Cardiac muscle cell (in vitro differentiated cells and primary cell): ENCODE results near the gene GPR146. TPM values are rescaled to one million over a fixed set of nuclear protein-coding genes. Genes with fewer than 3 reads are reported as not detected.

ENCODE experiments used
- DNase-seq, 2 donors: peaks; one replicate each; pipeline versions ENCODE4 v3.0.0 to v3.0.0-alpha.2; 2010 to 2017; ENCODE audit warnings: low read depth in 1 of 2, low spot score in 1 of 2
- H3K27ac ChIP-seq: fragments of 200-600 bp; sonication (generic); 2 replicates; pipeline ENCODE4 v1.5.1; 2016
- H3K27me3 ChIP-seq: fragments of 200-600 bp; sonication (generic); 2 replicates; pipeline ENCODE4 v1.6.0; 2016; ENCODE audit warnings: control low read depth
- H3K36me3 ChIP-seq: fragments of 200-600 bp; sonication (generic); 2 replicates; pipeline ENCODE4 v1.5.1; 2016; ENCODE audit warnings: control low read depth
- H3K4me1 ChIP-seq: fragments of 200-600 bp; sonication (generic); 2 replicates; pipeline ENCODE4 v1.8.1; 2017; ENCODE audit warnings: low read depth, mild to moderate bottlenecking, mixed run types
- H3K4me3 ChIP-seq: fragments of 200-600 bp; sonication (generic); 2 replicates; pipeline ENCODE4 v1.5.1; 2016; ENCODE audit warnings: mild to moderate bottlenecking
- H3K9me3 ChIP-seq: fragments of 200-600 bp; sonication (generic); 2 replicates; pipeline ENCODE4 v1.5.1; 2017; ENCODE audit warnings: low read depth, mild to moderate bottlenecking, control low read depth
- CTCF ChIP-seq: IDR thresholded peaks from 2 replicates; pipeline ENCODE4 v1.5.1; 2012; ENCODE audit warnings: low read depth, mild to moderate bottlenecking, low read length
- polyA plus RNA-seq: library from polyadenylated mRNA; unstranded; fragments of >200 nt; fragmentation: Nextera tagmentation; extraction: Ambion mirVana; gene quantifications from 2 replicates; pipeline ENCODE4 v1.2.1, GENCODE V29; 2016
- total RNA-seq: library from RNA; depleted of rRNA; stranded (reverse); fragments of >200 nt; gene quantifications from 2 replicates; pipeline ENCODE4 v1.2.3, GENCODE V29; 2016

Gene GPR146
- total and polyA plus RNA-seq, 2 experiments from 2014 or later, result 7.5 to 11.2 TPM

DNA sequence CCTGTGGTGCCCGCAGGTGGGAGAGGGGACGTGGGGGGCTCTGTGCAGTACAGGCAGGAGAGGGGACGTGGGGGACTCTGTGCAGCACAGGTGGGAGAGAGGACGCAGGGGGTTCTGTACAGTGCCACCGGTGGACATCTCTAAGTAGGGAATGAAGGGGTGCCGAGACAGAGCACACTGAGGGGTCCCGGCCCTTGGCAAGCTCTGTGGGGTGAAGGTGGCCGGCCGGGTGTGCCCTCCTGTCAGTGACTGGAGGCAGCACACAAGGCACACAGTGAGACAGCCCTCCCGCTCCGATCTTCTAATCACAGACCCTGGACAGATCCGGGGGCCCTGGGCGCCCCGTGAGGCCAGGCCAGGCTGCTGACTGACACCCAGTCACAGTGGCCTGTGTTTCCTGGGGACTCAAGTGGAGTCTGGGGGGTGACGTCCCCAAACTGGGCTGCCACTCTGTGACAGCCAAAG is 11.2 kb downstream of the GPR146 start:
- H3K4me3 ChIP-seq, result no peak overlapping the region
- H3K27ac ChIP-seq, result no peak overlapping the region
- peaks cover 6% of the 10 kb centered on the region for H3K4me1 ChIP-seq

DNA sequence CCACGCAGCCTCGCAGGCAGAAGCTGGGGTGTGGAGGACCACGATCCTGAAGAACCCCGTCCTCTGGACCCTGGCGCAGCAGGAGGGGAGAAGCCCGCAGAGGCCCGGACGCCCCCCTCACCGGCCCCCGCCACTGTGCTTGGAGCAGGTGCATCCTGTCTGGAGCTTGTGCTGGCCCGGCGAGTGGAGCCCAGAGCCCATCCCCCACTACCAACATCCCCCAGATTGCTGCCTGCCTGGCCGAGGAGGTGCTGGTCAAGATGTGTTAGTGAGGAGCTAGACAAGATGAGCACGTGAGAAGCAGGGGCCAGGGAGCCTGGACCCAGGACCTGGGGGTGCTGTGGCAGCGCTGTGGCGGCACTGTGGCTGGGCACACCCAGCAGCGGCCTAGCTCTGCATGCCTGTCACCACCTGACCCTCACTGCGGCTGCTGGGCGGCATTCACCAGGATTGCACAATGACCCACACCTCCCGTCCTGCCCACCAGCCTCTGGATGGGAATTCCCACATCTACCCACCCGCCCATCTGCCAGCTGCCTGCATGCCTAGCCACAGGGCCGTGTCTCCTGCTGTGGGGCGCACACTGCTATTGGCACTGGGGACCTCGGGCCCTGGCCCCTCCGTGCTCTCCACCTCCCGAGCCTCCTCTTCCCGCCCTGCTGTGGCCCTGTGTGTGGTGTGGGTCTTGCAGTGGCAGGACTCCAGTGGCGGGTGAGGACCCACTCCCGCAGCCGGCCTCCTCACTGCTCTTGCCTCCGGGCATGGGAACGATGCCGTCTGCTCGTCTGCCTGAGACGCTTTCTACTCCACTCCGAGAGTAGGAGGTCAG is 11.8 kb downstream of the GPR146 start:
- Histone ChIP-seq H3K4me3 (no peak overlapping the region), H3K4me1 (peaks cover 11% of the 10 kb centered on the region), H3K27me3 (no peaks in the 10 kb centered on the region), H3K9me3 (no peaks in the 10 kb centered on the region), H3K27ac (no peak overlapping the region), H3K36me3 (no peaks in the 10 kb centered on the region)
- TF ChIP-seq CTCF, result no peak
- no peak for DNase-seq

More for the DNA sequence above, 11.2 kb downstream of the GPR146 start:
- Histone ChIP-seq H3K36me3 (no peaks in the 10 kb centered on the region), H3K27me3 (no peaks in the 10 kb centered on the region), H3K9me3 (no peaks in the 10 kb centered on the region)
- no peak for DNase-seq
- TF ChIP-seq CTCF, result no peak

DNA sequence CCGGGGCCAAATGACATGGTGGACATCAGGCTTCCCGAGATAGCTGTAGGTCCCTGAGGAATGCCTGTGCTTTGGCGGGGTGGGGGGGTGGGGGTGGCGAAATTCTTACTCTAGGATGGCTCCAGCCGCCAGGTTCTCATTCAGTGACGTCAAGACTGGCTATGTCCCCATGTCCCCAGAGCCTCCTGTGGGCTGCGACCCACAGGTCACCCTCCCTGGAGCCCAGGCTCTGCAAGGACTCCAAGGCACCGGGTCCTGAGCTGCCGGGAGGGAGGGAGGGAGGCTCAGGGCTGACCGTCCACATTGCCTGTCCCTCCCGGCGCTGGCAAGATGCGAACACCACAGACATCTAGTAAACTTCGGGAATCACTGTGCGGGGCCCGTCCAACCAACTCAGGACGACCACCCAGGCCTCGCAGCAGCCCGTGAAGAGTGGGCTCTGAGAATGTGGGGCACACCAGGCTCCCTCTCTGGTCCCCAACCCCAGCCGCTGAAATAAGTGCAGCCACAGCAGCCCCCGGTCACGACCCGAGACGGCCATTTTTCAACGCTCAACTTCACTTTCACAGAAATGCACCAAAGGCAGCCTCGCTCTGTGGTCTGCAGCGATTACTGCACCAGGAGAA is 12.6 kb downstream of the GPR146 start:
- Histone ChIP-seq H3K4me3 (no peak overlapping the region), H3K9me3 (no peaks in the 10 kb centered on the region), H3K27me3 (no peaks in the 10 kb centered on the region), H3K4me1 (peaks cover 11% of the 10 kb centered on the region), H3K36me3 (no peaks in the 10 kb centered on the region), H3K27ac (no peak overlapping the region)
- no peak for TF ChIP-seq CTCF
- no peak for DNase-seq

DNA sequence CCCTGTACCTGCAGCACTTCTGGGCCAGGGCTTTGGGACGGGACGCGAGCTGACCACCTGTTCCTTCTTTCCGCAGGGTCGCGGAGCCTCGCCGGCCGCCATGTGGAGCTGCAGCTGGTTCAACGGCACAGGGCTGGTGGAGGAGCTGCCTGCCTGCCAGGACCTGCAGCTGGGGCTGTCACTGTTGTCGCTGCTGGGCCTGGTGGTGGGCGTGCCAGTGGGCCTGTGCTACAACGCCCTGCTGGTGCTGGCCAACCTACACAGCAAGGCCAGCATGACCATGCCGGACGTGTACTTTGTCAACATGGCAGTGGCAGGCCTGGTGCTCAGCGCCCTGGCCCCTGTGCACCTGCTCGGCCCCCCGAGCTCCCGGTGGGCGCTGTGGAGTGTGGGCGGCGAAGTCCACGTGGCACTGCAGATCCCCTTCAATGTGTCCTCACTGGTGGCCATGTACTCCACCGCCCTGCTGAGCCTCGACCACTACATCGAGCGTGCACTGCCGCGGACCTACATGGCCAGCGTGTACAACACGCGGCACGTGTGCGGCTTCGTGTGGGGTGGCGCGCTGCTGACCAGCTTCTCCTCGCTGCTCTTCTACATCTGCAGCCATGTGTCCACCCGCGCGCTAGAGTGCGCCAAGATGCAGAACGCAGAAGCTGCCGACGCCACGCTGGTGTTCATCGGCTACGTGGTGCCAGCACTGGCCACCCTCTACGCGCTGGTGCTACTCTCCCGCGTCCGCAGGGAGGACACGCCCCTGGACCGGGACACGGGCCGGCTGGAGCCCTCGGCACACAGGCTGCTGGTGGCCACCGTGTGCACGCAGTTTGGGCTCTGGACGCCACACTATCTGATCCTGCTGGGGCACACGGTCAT is 13.3 kb downstream of the GPR146 start:
- Histone ChIP-seq H3K4me1 (peaks cover 11% of the 10 kb centered on the region), H3K27me3 (no peaks in the 10 kb centered on the region), H3K9me3 (no peaks in the 10 kb centered on the region), H3K36me3 (no peaks in the 10 kb centered on the region), H3K27ac (no peak overlapping the region), H3K4me3 (no peak overlapping the region)
- DNase-seq, result no peak
- no peak for TF ChIP-seq CTCF

DNA sequence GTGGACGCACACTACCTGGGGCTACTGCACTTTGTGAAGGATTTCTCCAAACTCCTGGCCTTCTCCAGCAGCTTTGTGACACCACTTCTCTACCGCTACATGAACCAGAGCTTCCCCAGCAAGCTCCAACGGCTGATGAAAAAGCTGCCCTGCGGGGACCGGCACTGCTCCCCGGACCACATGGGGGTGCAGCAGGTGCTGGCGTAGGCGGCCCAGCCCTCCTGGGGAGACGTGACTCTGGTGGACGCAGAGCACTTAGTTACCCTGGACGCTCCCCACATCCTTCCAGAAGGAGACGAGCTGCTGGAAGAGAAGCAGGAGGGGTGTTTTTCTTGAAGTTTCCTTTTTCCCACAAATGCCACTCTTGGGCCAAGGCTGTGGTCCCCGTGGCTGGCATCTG is 14.0 kb downstream of the GPR146 start:
- TF ChIP-seq CTCF, result no peak
- peaks cover 11% of the 10 kb centered on the region for H3K4me1 ChIP-seq

More for the DNA sequence above, 14.0 kb downstream of the GPR146 start:
- Histone ChIP-seq H3K36me3 (no peaks in the 10 kb centered on the region), H3K27ac (no peak overlapping the region), H3K27me3 (no peaks in the 10 kb centered on the region), H3K4me3 (no peak overlapping the region), H3K9me3 (no peaks in the 10 kb centered on the region)
- no peak for DNase-seq
